Activated CD4-positive, alpha-beta T cell treated with anti-CD3 and anti-CD28 coated beads, Interleukin-2, amount 10 ng/mL, durations not matched to agents 24 days and 14 days (primary cell): ENCODE results near the gene HTRA2. TPM values are rescaled to one million over a fixed set of nuclear protein-coding genes. Genes with fewer than 3 reads are reported as not detected.
"Not testable (repeated sequence)": the region's sequence is repeated elsewhere in the genome, so short reads cannot be mapped to it uniquely, and the experiment has no call there.

Experiments used
- DNase-seq: peaks from one replicate; pipeline ENCODE4 v3.0.0; 2022
- H3K27ac Mint-ChIP-seq: one replicate; pipeline ENCODE4 v1.8.0; 2022; ENCODE audit warnings: mild to moderate bottlenecking, mixed read lengths
- H3K27me3 Mint-ChIP-seq: one replicate; pipeline ENCODE4 v1.8.0; 2022; ENCODE audit warnings: mixed read lengths
- H3K36me3 Mint-ChIP-seq: one replicate; pipeline ENCODE4 v1.8.0; 2022; ENCODE audit warnings: low read depth, mild to moderate bottlenecking, mixed read lengths
- H3K4me1 Mint-ChIP-seq: one replicate; pipeline ENCODE4 v1.8.0; 2021; ENCODE audit warnings: mixed read lengths
- H3K4me3 Mint-ChIP-seq: one replicate; pipeline ENCODE4 v1.8.0; 2022; ENCODE audit warnings: mild to moderate bottlenecking, moderate library complexity, mixed read lengths
- H3K9me3 Mint-ChIP-seq: one replicate; pipeline ENCODE4 v1.8.0; 2021; ENCODE audit warnings: mixed read lengths
- intact Hi-C: fragments of 100-400 bp; cut with micrococcal nuclease; formaldehyde crosslinking; loops from one replicate; pipeline ENCODE4 v1.15.1; 2023
- total RNA-seq: library from RNA; stranded (reverse); gene quantifications from 2 replicates; pipeline ENCODE4 v1.2.3, GENCODE V29; 2022

HTRA2 gene
- 49.6 and 56.4 TPM in 2 replicates for total RNA-seq

DNA sequence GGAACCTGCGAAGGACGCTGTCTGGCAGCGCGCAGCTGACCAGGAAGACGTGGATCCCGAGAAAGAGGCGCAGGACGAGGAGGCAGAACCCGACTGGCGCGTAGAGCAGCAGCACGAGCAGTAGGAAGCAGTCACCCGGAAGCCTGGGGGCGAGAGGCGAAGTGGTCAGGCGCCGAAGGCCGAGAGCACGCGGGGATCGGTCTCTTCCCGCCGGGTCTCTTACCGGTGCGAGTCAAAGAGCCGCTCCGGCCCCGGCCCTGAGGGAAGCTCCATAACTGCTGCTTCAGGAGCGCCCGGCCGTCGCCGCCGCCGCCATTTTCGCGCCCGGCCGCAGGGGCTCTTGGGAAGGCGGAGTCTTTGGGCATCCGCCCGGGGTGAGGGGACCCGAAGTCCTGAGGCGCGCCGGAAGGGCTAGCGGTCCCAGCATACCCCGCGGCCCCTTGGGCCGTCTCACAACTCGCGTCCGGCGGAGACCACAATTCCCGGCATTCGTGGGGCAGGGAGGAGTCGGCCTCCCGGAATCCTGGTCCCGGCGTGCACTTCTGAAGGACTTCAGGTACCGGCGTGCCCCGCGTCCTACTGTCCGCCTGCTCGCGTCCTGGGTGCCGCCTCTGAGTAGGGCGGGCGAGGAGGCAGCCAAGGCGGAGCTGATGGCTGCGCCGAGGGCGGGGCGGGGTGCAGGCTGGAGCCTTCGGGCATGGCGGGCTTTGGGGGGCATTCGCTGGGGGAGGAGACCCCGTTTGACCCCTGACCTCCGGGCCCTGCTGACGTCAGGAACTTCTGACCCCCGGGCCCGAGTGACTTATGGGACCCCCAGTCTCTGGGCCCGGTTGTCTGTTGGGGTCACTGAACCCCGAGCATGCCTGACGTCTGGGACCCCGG lies at the start of gene HTRA2, which contains the start of gene AUP1:
TSS of gene HTRA2 (plus strand) at position 577 of the 882 bp plus-strand sequence. CDS start at position 651, 74 bp downstream.
TSS of gene AUP1 (minus strand) at position 350 of the 882 bp plus-strand sequence. CDS start at position 273, 77 bp downstream.
- DNase-seq, result peak; percentile 97
- Mint-ChIP-seq H3K4me3 (peak within 1 kb of the TSS; percentile 96), H3K27ac (peak within 1 kb of the TSS; percentile 96), H3K27me3 (no peaks in the 10 kb centered on the region), H3K4me1 (peaks cover 35% of the 10 kb centered on the region), H3K9me3 (no peaks in the 10 kb centered on the region), H3K36me3 (peaks cover 58% of the 10 kb centered on the region)
- intact Hi-C loops, result loop anchor here (1.0 kb wide), 9 partner anchors 12 to 429 kb away; partner anchors contain the start of genes DOK1, INO80B, MRPL53 and POLE4

DNA sequence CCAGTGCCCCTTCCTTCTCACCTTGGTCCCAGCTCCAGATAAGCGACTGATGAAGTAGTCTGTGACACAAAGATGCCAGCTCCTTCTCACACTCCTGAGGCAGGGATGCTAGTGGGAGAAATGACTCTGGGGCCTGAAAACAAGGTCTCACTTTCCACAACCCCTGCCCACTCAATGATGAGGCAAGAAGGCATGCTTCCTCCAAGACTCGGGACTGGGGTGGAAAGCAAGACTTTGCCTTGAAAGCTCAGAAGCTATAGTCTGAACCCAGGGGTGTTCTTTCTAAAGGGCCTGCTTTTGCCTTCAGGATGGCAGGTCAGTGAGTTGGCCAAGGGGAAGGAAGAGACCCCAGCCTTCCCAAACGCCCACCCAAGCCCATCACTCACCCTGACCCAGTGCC lies 48.3 kb upstream of the HTRA2 start:
- H3K9me3 Mint-ChIP-seq, result no peaks in the 10 kb centered on the region
- intact Hi-C loops, result no loop called here
- peaks cover 35% of the 10 kb centered on the region for H3K36me3 Mint-ChIP-seq

DNA sequence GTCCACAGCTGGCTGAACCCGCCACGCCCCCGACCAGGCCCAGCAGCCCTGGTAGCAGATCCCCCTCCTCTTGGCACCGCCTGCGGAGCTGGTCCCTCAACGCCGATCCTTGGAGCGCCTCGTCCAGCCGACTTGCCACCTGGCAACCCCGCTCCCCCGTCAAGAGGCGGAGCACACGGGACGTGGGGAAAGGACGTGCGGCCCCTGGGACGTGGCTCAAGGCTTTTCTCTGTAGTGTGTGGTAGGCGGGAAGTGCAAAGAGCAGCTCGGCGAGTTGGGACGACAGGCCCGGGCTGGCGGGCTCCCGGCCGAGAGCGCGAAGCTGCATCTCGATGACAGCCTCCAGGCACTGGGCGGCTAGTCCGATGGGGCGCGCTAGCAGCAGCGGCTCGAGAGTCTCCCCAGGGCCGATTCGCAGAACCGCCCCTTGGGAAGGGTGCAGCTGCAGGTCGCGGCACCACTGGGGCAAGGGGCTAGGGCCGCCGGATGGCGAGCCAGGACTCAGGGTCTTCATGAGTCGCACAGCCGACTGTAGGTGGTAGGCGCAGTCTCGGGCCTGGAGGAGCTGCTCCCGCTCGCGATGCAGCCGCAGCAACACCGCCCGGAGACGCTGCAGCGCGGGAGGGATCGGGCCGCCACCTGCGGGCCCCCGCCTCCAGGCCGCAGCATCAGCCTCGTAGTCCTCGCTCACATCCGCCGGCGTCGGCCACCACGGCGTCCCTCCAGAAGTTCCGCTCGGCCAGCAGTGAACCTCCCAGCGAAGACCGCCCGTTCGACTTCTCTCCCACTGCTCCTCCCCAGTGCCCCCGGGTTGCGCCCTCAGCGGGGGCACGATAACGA lies 47.6 kb upstream of the HTRA2 start:
- Mint-ChIP-seq H3K4me1 (peaks cover 33% of the 10 kb centered on the region), H3K27me3 (no peaks in the 10 kb centered on the region), H3K36me3 (peaks cover 35% of the 10 kb centered on the region), H3K9me3 (no peaks in the 10 kb centered on the region), H3K4me3 (peak overlapping the region; percentile 91), H3K27ac (peak overlapping the region; percentile 99)
- intact Hi-C loops, result loop anchor here (1.0 to 2.0 kb wide), 3 partner anchors 10 to 61 kb away; partner anchors contain the start of genes C2orf81, LBX2, MRPL53 and WDR54
- peak; percentile 90 for DNase-seq

More for the DNA sequence above, 48.3 kb upstream of the HTRA2 start:
- DNase-seq, result peak; percentile 58
- Mint-ChIP-seq H3K4me1 (peaks cover 32% of the 10 kb centered on the region), H3K27me3 (no peaks in the 10 kb centered on the region), H3K4me3 (peak overlapping the region; percentile 91), H3K27ac (no peak overlapping the region)

DNA sequence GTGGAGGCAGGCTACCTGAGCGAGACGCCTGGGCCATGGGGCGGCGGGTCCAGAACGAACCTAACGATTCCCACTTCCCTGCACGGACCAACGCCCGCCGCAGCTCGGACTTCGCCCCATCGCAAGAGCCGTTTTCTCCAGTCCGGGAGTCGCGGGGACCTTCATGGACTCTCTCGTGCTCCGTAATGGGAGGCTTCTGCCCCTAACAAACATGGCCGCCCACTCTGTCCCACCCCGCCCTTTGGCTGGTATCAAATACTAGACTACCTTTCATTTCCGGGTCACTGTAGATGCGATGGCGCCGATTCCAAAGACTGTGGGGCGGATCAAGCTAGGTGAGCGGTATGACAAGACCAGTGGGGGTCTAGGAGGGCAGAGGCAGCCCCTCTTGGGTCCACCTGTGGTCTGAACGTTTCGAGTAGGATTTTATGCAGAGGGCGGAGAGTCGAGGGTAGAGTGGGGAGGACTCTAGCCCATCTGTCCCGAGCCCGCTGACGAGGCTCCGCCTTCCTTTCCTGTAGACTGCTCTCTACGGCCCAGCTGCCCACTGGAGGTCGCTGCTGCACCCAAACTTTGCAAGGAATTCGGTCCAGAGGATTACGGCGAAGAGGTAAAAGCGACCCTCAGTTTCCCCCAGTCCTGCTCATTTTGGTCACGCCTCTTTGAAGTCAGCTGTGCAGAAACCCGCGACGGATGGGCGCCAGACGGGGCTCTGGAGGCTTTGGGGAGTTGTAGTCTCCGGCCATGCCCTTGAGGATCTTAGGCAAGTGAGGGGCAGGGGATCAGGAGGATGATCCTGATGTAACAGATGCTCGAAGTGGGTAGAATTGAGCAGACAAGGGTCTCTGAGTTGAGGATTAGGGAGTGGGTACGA lies 46.7 kb upstream of the HTRA2 start, which contains the start of the genes CCDC142 and TTC31:
TSS of gene CCDC142 (minus strand) at position 198 of the 874 bp plus-strand sequence. CDS start at position 37, 161 bp downstream.
TSS of gene TTC31 (plus strand) at position 281 of the 874 bp plus-strand sequence. CDS start at position 296, 15 bp downstream.
- Mint-ChIP-seq H3K36me3 (peaks cover 30% of the 10 kb centered on the region), H3K4me3 (peak within 1 kb of the TSS; percentile 91)
- intact Hi-C loops, result loop anchor here (1.0 to 2.0 kb wide), 7 partner anchors 11 to 746 kb away; partner anchors contain the start of genes AUP1, C2orf81, HTRA2 and INO80B

DNA sequence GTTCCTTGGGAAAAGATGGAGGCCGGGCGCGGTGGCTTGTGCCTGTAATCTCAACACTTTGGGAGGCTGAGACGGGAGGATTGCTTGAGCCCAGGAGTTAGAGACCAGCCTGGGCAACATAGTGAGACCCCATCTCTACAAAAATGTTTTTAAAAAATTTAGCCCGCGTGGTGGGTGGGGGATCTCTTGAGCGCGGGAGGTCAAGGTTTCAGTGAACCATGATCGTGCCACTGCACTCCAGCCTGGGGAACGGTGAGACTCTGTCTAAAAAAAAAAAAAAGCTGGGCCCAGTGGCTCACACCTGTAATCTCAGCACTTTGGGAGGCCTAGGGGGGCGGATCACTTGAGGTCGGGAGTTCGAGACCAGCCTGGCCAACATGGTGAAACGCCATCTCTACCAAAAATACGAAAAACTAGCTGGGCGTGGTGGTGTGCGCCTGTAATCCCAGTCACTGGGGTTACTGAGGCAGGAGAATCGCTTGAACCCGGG lies 46.0 kb upstream of the HTRA2 start:
- not testable (repeated sequence) for H3K27me3 Mint-ChIP-seq, H3K9me3 Mint-ChIP-seq
- H3K4me1 Mint-ChIP-seq, result peaks cover 33% of the 10 kb centered on the region
- H3K36me3 Mint-ChIP-seq, result peaks cover 30% of the 10 kb centered on the region
- H3K4me3 Mint-ChIP-seq, result peak overlapping the region; percentile 91
- intact Hi-C loops, result loop anchor here (1.0 to 2.0 kb wide), 6 partner anchors 15 to 746 kb away; partner anchors contain the start of genes AUP1, C2orf81, HTRA2 and INO80B
- H3K27ac Mint-ChIP-seq, result peak overlapping the region; percentile 99
- DNase-seq, result peak; percentile 56

More for the DNA sequence above, 46.7 kb upstream of the HTRA2 start, which contains the start of the genes CCDC142 and TTC31:
- H3K4me1 Mint-ChIP-seq, result peaks cover 33% of the 10 kb centered on the region
- peak; percentile 97 for DNase-seq
- peak within 1 kb of the TSS; percentile 99 for H3K27ac Mint-ChIP-seq
- no peaks in the 10 kb centered on the region for H3K9me3 Mint-ChIP-seq
- H3K27me3 Mint-ChIP-seq, result no peaks in the 10 kb centered on the region

DNA sequence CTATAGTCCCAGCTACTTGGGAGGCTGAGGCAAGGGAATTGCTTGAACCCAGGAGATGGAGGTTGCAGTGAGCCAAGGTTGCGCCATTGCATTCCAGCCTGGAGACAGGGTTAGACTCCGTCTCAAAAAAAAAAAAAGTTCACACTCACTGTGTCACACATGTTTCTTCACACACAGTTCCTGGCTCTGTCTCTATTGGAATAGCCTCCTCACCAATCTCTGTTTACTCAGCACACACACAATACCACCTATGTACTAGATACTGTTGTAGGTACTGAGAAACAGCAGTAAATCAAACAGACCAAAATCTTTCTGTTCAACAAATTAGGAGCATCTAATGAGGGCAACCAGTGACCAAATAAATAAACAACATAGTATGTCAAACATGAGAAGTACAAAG lies 43.6 kb upstream of the HTRA2 start:
- Mint-ChIP-seq H3K36me3 (peaks cover 29% of the 10 kb centered on the region), H3K27me3 (no peaks in the 10 kb centered on the region), H3K27ac (no peak overlapping the region), H3K4me1 (peaks cover 22% of the 10 kb centered on the region), H3K4me3 (no peak overlapping the region), H3K9me3 (no peaks in the 10 kb centered on the region)
- intact Hi-C loops, result no loop called here
- DNase-seq, result no peak

DNA sequence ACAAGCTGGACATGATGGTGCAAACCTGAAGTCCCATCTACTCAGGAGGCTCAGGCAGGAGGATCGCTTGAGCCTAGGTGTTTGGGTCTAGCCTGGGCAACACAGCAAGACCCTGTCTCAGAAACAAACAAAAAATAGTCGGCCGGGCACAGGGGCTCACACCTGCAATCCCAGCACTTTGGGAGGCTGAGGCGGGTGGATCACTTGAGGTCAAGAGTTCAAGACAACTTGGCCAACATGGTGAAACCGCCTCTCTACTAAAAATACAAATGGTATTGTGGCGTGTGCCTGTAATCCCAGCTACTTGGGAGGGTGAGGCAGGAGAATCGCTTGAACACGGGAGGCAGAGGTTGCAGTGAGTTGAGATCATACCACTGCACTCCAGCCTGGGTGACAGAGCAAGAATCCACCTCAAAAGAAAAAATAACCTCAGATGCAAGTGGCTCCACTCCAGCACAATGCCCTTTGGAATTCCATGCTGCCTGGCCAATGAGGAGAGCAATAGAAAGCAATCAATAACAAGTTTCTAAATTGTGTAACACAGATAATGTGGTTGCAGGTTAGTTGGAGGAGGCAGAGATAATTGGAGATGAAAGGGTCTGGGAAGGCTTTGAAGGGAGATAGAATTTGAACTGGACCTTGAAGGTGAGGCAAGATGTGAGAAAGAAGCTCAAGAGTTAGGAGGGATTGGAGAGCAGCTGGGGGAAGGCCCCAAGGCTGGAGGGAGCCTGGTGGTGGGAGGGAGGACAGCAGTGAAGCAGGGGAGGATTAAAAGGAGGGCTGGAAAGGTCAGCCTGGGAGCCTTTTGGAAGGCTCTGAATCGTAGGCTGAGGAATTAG lies 40.9 kb upstream of the HTRA2 start:
- peaks cover 10% of the 10 kb centered on the region for H3K4me1 Mint-ChIP-seq
- H3K4me3 Mint-ChIP-seq, result no peak overlapping the region
- H3K9me3 Mint-ChIP-seq, result no peaks in the 10 kb centered on the region
- no peak overlapping the region for H3K27ac Mint-ChIP-seq
- no peak for DNase-seq
- H3K27me3 Mint-ChIP-seq, result no peaks in the 10 kb centered on the region
- intact Hi-C loops, result no loop called here
- H3K36me3 Mint-ChIP-seq, result peaks cover 46% of the 10 kb centered on the region

DNA sequence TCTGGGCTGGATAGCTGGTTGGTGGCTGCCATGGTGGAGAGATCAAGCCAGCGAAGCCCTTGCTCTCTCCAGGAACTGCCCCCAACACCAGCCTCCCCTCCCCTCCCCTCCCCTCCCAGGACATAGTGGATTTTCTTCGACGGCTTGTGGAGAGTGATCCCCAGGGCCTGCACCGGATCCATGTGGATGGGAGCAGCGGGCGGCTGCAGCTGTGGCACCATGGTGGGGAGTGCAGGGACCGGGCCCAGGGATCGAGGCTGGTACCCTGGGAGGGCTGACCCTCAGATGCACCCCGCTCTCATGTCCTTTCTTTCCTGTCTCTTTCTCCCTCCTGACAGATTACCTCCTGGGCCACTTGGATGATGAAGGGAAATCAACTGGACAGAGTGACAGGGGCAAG lies 39.8 kb upstream of the HTRA2 start:
- intact Hi-C loops, result no loop called here
- H3K4me3 Mint-ChIP-seq, result no peak overlapping the region
- H3K9me3 Mint-ChIP-seq, result no peaks in the 10 kb centered on the region
- H3K27me3 Mint-ChIP-seq, result no peaks in the 10 kb centered on the region
- H3K27ac Mint-ChIP-seq, result no peak overlapping the region
- H3K36me3 Mint-ChIP-seq, result peaks cover 51% of the 10 kb centered on the region
- H3K4me1 Mint-ChIP-seq, result peaks cover 6% of the 10 kb centered on the region
- no peak for DNase-seq

DNA sequence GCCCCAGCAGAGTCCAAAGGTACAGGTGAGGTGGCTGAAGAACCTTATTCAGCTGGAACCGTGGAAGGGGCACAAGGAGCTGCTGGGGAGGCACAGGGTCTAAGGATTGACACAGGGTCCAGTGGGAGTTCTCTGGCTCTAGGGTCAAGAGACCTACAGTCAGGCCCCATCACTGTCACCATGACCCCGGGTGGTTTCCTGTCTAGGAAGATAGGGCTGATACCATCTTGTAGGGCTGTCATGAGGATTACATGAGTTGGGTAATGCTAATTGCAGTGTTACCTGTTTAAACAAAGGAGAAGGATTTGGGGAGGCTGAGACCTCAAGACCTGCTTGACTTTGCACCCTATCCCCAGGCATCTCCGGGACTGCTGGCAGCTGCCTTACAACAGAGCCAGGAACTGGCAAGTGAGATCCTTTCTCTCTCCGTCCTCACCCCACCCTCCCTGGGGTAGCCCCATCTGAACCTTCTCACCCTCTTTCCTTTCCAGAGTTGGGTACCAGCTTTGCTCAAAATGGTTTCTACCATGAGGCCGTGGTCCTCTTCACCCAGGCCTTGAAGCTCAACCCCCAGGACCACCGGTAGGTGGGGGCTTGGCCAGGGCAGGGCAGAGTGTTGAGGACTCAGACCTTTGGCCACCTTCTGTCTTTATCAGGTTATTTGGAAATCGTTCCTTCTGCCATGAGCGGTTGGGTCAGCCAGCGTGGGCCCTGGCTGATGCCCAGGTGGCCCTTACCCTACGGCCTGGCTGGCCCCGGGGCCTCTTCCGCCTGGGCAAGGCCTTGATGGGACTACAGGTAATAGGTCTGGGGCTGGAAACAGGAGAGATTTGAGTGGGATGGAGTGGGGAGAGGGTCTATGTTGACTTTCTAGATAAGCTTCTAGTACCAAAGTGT lies 37.8 kb upstream of the HTRA2 start:
- Mint-ChIP-seq H3K27ac (no peak overlapping the region), H3K4me3 (no peak overlapping the region), H3K36me3 (peaks cover 49% of the 10 kb centered on the region), H3K4me1 (peaks cover 3% of the 10 kb centered on the region), H3K27me3 (no peaks in the 10 kb centered on the region), H3K9me3 (no peaks in the 10 kb centered on the region)
- no peak for DNase-seq
- intact Hi-C loops, result no loop called here

DNA sequence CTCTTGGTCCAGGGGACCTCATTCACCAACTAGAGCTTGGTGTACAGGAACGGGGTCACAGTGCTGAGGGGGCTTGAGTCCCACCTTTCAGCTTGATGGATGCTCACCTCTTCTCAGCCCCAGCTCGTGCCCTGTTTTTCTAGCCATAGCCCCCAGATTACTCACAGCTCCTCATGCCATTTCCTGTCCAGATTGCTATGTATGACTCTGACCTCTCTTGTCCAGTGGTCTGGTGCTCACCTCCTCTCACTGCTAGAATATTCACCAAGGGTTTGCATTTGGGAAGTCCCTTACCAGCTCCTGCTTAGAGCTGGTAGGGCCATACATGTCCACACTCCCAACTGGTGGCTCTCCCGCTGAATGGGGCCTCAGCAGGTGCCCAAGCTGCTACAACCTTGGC lies 36.2 kb upstream of the HTRA2 start:
- intact Hi-C loops, result no loop called here
- peaks cover 52% of the 10 kb centered on the region for H3K36me3 Mint-ChIP-seq
- peaks cover 6% of the 10 kb centered on the region for H3K27me3 Mint-ChIP-seq
- no peak for DNase-seq
- peaks cover 6% of the 10 kb centered on the region for H3K4me1 Mint-ChIP-seq
- no peaks in the 10 kb centered on the region for H3K9me3 Mint-ChIP-seq
- no peak overlapping the region for H3K27ac Mint-ChIP-seq
- H3K4me3 Mint-ChIP-seq, result no peak overlapping the region

DNA sequence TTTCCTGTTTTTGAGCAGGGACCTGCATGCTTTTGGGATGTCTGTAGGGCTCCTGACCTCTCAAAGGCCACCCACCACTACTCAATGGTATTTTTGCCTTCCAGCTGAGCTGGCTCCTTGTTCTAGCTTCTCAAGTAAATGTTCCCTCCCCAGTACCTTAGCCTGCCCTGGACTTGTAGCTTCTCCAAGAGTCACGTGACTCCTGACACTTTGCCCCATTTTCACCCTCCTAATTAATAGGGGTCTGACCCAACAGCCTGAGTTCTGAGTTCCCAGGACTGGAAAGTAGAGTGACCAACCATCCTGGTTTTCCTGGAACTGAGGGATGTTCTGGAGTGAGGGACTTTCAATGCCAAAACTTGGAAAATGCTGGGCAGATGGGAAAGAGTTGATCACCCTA lies 34.3 kb upstream of the HTRA2 start:
- DNase-seq, result no peak
- Mint-ChIP-seq H3K27ac (no peak overlapping the region), H3K4me1 (peaks cover 9% of the 10 kb centered on the region), H3K36me3 (peaks cover 47% of the 10 kb centered on the region), H3K9me3 (no peaks in the 10 kb centered on the region), H3K27me3 (peaks cover 20% of the 10 kb centered on the region), H3K4me3 (no peak overlapping the region)
- intact Hi-C loops, result no loop called here
